Ovary (tissue), 3 donors: ENCODE results near the gene CYTH1.

Source experiments
- CTCF ChIP-seq, 3 donors: fragments of 450-650 bp in 2 of 3; fragments of 200-600 bp in 1 of 3; IDR thresholded peaks; one replicate each; pipeline versions ENCODE4 v1.5.1 to v1.8.0; 2016 to 2022; ENCODE audit warnings: antibody characterized with exemption in 3 of 3, mild to moderate bottlenecking in 1 of 3
- EP300 ChIP-seq: sonication (generic); formaldehyde crosslinking; IDR thresholded peaks from one replicate; pipeline ENCODE4 v1.6.1; 2017; ENCODE audit warnings: antibody characterized with exemption
- POLR2A ChIP-seq: fragments of 450-650 bp; IDR thresholded peaks from one replicate; pipeline ENCODE4 v1.6.1; 2017; ENCODE audit warnings: antibody characterized with exemption, mild to moderate bottlenecking, moderate library complexity
- donor health status: DM: no; HTN: no; CAD: no.

DNA sequence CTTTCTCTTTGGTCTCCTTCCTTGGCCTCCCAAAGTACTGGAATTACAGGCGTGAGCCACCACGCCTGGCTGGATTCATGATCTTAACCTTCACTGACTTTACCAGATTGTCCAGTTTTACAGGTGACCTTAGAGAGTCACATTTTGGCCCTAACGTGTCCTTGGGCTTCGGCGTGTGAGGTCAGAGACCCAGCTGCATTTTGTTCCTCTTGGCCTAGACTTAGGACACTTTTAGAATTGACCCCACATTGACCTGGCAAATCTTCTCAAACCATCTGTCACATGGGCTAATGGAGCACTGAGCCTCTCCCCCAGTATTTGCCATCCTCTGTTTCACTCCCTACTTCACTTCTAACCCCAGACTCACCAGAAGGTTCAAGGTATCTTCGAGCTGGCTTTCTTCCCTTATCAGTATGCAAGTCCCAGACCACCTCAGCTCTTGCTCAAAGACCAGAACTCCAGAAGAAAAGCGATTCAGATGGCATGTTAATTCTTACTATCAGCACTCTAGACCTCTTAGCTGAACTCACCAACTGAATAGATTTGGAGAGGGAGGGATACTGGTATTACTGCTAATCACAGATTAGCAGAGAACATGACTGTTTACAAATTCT lies 1.7 kb upstream of the CYTH1 start:
- TF ChIP-seq POLR2A, result no peak
- TF ChIP-seq CTCF (IDR thresholded peaks at IDR 0.05), result no peak
- TF ChIP-seq EP300, result no peak
